MCF 10A (cell line): Measurements from ENCODE around the gene PRPF18. TPM values are rescaled to one million over a fixed set of nuclear protein-coding genes. Genes with fewer than 3 reads are reported as not detected.

Experiments
- BruUV-seq: library from RNA; stranded (reverse); fragments of 400-500 nt; replicated peaks from 2 replicates; lab custom pipeline; 2021; lab: Mats Ljungman, UMichigan
- CTCF ChIA-PET: fragments of 300-600 bp; sonication (Branson Sonifier 250); formaldehyde crosslinking; extraction: SDS; loops from one replicate; lab custom pipeline; 2021; ENCODE audit warnings: antibody characterized with exemption, inconsistent platforms; lab: Yijun Ruan, JAX
- POLR2A ChIA-PET: fragments of 300-600, 350-650 bp; sonication (Branson Sonifier 250); formaldehyde crosslinking; extraction: SDS; loops from one replicate; lab custom pipeline; 2020; ENCODE audit warnings: antibody characterized with exemption, inconsistent platforms; lab: Yijun Ruan, JAX
- DNase-seq: peaks from one replicate; pipeline ENCODE4 v3.0.0-alpha.2; 2018; ENCODE audit not compliant: unreplicated experiment
- H3K27ac Mint-ChIP-seq: one replicate; pipeline ENCODE4 v1.8.0; 2022; ENCODE audit warnings: mild to moderate bottlenecking, low read depth, mixed read lengths; ENCODE audit not compliant: unreplicated experiment
- H3K27me3 Mint-ChIP-seq: one replicate; pipeline ENCODE4 v1.8.0; 2022; ENCODE audit warnings: mixed read lengths; ENCODE audit not compliant: insufficient read depth, unreplicated experiment
- H3K36me3 Mint-ChIP-seq: one replicate; pipeline ENCODE4 v1.8.0; 2022; ENCODE audit warnings: mild to moderate bottlenecking, moderate library complexity, mixed read lengths; ENCODE audit not compliant: insufficient read depth, unreplicated experiment
- H3K4me1 Mint-ChIP-seq: one replicate; pipeline ENCODE4 v1.8.0; 2022; ENCODE audit warnings: mixed read lengths; ENCODE audit not compliant: insufficient read depth, unreplicated experiment
- H3K4me3 Mint-ChIP-seq: one replicate; pipeline ENCODE4 v1.8.0; 2022; ENCODE audit warnings: mild to moderate bottlenecking, moderate library complexity, mixed read lengths; ENCODE audit not compliant: unreplicated experiment
- H3K9me3 Mint-ChIP-seq: one replicate; pipeline ENCODE4 v1.8.0; 2022; ENCODE audit warnings: mixed read lengths; ENCODE audit not compliant: unreplicated experiment
- CTCF ChIP-seq: fragments of 200-600 bp; IDR thresholded peaks from one replicate; pipeline ENCODE4 v1.8.0; 2022; ENCODE audit warnings: antibody characterized with exemption, mild to moderate bottlenecking; ENCODE audit not compliant: unreplicated experiment
- intact Hi-C: fragments of 100-400 bp; cut with micrococcal nuclease; formaldehyde crosslinking; loops from 2 replicates; pipeline ENCODE4 v1.14.1; 2022
- total RNA-seq: library from RNA; stranded (reverse); gene quantifications from 2 replicates; pipeline ENCODE4 v1.2.3, GENCODE V29; 2022

Gene PRPF18
- total RNA-seq, 1 experiment from 2014 or later = 27.8 TPM

- TF ChIP-seq CTCF = no peak
- ChIA-PET CTCF (no interaction called here), POLR2A (interaction anchor here (1.3 kb wide), 1 partner anchor 30 kb away, joined by 4 read pairs; the partner anchor contains the start of gene PRPF18)
- no peak for DNase-seq
- H3K27ac Mint-ChIP-seq = no peak overlapping the region
- BruUV-seq = no TSS peak
- no peak overlapping the region for H3K4me3 Mint-ChIP-seq
- peaks cover 6% of the 10 kb centered on the region for H3K9me3 Mint-ChIP-seq
- H3K36me3 Mint-ChIP-seq = no peaks in the 10 kb centered on the region
- H3K4me1 Mint-ChIP-seq = peaks cover 6% of the 10 kb centered on the region
- peaks cover 15% of the 10 kb centered on the region for H3K27me3 Mint-ChIP-seq
- intact Hi-C loops = no loop called here
Measured at GRCh38 chr10:13555884-13556510, 30.8 kb upstream of the PRPF18 start.

GRCh38 chr10:13559124-13559700 is 27.6 kb upstream of the PRPF18 start:
- POLR2A ChIA-PET = interaction anchor here (0.6 kb wide), 1 partner anchor 127 kb away, joined by 3 read pairs; no protein-coding TSS in a partner anchor
- CTCF ChIA-PET = interaction anchor here (0.6 to 1.0 kb wide), 2 partner anchors 11 to 354 kb away, joined by 3 to 4 read pairs; no protein-coding TSS in a partner anchor
- H3K27ac Mint-ChIP-seq = no peak overlapping the region
- H3K4me3 Mint-ChIP-seq = no peak overlapping the region
- no peaks in the 10 kb centered on the region for H3K9me3 Mint-ChIP-seq
- no peaks in the 10 kb centered on the region for H3K27me3 Mint-ChIP-seq
- DNase-seq = no peak
- no TSS peak for BruUV-seq
- intact Hi-C loops = no loop called here
- TF ChIP-seq CTCF = no peak
- H3K36me3 Mint-ChIP-seq = no peaks in the 10 kb centered on the region
- H3K4me1 Mint-ChIP-seq = peaks cover 6% of the 10 kb centered on the region

GRCh38 chr10:13560597-13560996 is 26.2 kb upstream of the PRPF18 start:
- POLR2A ChIA-PET = interaction anchor here (0.6 to 1.0 kb wide), 2 partner anchors 23 to 236 kb away, joined by 3 to 4 read pairs; no protein-coding TSS in a partner anchor
- no peaks in the 10 kb centered on the region for H3K9me3 Mint-ChIP-seq
- H3K27ac Mint-ChIP-seq = no peak overlapping the region
- DNase-seq = peak; percentile 22
- no peaks in the 10 kb centered on the region for H3K27me3 Mint-ChIP-seq
- no peak overlapping the region for H3K4me3 Mint-ChIP-seq
- TF ChIP-seq CTCF = no peak
- CTCF ChIA-PET = interaction anchor here (0.5 to 1.3 kb wide), 4 partner anchors 30 to 1482 kb away, joined by 3 to 6 read pairs (median 4); no protein-coding TSS in a partner anchor
- no peaks in the 10 kb centered on the region for H3K36me3 Mint-ChIP-seq
- no TSS peak for BruUV-seq
- intact Hi-C loops = no loop called here
- peaks cover 6% of the 10 kb centered on the region for H3K4me1 Mint-ChIP-seq
